Activated CD4-positive, alpha-beta T cell treated with anti-CD3 and anti-CD28 coated beads, Interleukin-2, amount 50 U/mL, for 16 hours (primary cell): Measurements from ENCODE around the gene KCNS1.
"Not testable (repeated sequence)": the region's sequence is repeated elsewhere in the genome, so short reads cannot be mapped to it uniquely, and the experiment has no call there.

Source experiments
- DNase-seq: peaks from one replicate; pipeline ENCODE4 v3.0.0-alpha.2; 2020

Gene KCNS1

DNA sequence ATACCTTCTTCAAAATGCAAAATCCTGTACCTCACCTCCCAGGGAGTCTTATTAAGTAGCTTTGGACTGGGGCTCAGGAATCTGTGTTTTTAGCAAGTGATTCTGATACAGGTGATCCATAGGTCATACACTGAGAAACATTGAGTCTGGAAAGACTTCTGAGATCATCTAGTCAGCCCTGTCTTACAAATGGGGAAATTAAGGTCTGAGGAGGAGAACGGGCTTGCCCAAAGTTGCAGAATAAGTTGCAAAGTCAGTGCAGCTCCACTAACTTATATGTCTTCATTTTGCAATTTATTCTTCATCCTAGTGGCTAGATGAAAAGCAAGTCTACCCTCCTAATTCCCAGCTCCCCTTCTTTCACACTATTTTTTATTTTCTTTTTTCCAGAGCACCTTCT is 28.9 kb downstream of the KCNS1 start:
- no peak for DNase-seq

DNA sequence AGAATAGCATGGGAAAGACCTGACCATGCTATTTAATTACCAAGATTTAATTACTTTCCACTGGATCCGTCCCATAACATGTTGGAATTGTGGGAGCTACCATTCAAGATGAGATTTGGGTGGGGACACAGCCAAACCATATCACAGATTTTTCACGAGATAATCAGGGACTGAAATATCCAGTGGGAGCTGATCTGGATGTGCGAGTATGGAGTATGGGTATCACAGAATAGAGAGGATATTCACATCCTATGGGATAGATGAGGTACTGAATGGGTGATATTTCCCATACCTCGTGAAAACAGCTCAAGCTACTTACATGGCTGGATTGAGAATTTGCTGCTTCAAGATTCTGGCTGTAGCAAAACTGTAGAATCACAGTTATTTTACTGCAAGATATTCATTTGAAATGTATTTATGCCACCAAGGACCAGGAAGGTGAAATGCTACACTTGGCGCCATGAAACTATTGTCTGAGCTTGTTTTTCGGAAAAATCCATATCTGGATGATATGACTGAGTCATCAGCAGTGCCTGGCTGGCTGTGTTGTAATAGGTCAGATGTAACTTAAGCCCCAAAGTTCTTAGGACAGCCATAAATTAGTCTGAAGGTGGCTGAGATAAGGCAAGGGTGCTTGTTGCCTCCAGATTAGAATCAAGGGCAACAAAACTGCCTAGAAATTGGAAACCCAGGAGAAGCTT is 29.8 kb downstream of the KCNS1 start:
- DNase-seq: no peak

DNA sequence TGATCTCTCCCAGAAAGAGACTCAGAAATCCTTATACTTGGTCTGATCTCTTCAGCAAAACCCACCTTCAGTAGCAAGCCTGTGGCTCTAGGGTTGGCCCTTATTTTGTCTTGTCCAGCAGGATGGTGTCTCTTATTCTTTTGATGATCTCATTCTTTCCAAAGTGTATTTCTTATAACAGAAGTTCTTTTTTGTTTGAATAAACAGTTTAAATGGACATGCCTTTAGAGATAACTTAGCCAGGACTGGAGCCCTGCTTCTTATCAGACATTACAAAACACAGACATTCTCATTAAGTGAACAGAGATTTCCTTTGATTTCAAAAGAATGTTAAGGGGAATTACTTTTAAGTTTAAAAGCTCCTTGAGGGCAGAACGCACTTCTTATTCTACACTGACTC is 31.7 kb downstream of the KCNS1 start:
- no peak for DNase-seq

DNA sequence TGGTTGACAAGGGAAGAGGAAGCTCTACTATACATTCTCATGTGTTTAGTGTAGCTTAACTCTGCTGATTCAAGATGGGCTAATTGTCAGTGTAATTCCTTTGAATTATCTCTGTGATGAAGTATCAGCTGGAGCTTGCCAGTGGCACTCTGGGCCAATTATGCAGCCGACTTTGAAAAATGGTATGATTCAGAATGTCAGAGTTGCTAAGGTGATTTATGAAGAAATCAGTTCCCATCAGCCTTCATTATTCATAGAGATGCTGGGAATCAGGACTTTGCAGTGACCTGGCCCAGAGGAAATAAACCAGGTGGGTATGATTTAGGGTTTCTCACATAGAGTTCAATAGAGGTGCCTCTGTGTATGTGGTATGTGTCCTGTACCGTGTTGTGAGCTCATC is 33.4 kb downstream of the KCNS1 start:
- DNase-seq: no peak

DNA sequence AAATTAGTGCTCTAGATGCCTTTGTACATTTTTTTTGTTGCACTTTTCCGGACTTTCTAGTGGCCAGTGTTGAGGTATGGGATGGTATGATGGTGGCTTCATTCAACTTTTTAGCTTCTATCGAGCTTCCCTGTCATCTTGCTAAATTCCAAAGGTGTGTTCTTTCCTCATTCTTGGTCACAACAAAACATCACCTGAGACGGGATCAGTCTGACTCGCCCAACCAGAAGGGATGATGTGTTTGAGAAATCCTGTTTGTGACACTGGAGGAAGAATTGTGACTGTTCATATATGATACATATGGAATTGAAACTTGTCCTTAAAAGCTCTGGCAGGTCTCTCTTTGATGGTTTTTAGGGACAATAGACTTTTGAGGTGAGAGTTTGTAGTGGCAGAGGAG is 33.8 kb downstream of the KCNS1 start:
- no peak for DNase-seq

DNA sequence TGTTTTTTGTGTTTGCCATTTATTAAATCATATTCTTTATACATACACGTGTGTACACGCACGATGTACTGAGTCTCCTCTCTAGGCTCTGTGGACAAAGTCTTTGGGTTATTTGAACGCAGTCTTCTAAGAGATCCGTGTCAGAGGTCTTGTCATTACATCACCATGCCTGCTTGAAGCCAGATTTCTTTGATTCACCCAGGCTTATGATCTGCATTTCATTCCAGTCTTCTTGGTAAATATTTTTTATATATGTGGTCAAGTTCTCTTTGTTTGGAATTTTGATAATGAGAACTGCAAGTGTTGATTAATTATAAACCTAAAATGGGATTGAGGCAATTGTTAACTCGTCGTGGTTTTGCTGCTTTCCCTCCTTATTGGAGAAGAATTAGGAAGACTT is 34.6 kb downstream of the KCNS1 start:
- DNase-seq: no peak

DNA sequence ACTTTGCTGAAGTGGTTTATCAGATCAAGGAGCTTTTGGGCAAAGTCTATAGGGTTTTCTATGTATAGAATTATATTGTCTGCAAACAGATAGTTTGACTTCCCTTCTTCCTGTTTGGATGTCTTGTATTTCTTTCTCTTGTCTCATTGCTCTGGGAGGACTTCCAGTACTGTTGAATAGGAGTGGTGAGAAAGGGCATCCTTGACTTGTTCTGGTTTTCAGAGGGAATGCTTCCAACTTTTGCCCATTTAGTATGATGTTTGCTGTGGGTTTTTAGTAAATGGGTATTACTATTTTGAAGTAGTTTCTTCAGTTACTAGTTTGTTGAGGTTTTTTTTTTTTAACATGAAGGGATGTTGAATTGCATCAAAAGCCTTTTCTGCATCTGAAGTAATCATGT is 36.1 kb downstream of the KCNS1 start:
- DNase-seq: no peak

DNA sequence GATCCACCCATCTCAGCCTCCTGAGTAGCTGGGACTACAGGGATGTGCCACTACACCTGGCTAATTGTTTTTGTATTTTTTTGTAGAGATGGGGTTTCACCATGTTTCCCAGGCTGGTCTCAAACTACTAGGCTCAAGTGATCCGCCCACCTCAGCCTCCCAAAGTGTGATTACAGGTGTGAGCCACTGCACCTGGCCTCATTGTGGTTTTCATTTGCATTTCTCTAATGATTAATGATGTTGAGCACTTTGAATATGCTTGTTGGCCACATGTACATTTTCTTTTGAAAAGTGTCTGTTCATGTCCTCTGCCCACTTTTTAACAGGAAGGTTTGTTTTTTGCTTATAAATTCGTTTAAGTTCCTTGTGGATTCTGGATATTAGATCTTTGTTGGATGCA is 37.8 kb downstream of the KCNS1 start:
- DNase-seq: not testable (repeated sequence)

DNA sequence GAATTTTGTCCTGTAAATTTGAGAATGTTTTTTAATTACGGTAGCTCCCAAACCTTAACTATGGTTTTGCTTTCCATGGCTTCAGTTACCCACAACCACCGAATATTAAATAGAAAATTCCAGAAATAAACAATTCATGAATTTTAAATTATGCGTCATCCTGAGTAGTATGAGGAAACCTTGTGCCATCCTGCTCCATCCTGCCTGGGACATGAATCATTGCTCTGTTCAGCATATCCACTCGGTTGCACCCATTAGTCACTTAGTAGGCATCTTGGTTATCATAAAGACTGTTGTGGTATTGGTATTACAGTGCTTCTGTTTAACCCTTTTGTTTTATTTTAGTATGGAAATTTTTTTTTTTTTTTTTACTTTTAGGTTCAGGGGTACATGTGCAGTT is 39.7 kb downstream of the KCNS1 start:
- DNase-seq: peak; percentile 21

DNA sequence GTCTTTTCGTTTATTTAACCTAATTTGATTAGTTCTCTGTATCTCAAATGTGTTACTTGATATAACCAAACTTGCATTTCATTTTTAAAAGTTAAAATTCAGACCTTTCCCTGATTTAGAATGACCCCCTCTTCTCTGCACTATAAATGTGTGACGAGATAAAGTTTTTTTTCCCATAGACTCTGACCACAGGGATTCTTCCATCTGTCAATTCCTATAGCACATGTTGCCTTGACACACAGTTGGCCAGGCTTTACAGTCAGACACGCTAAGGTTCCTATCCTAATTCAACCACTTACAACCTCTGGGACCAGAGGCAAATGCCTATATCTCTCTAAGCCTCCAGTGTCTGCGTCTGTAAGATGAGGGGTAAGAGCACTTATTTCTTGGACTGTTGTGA is 40.6 kb downstream of the KCNS1 start:
- DNase-seq: no peak

DNA sequence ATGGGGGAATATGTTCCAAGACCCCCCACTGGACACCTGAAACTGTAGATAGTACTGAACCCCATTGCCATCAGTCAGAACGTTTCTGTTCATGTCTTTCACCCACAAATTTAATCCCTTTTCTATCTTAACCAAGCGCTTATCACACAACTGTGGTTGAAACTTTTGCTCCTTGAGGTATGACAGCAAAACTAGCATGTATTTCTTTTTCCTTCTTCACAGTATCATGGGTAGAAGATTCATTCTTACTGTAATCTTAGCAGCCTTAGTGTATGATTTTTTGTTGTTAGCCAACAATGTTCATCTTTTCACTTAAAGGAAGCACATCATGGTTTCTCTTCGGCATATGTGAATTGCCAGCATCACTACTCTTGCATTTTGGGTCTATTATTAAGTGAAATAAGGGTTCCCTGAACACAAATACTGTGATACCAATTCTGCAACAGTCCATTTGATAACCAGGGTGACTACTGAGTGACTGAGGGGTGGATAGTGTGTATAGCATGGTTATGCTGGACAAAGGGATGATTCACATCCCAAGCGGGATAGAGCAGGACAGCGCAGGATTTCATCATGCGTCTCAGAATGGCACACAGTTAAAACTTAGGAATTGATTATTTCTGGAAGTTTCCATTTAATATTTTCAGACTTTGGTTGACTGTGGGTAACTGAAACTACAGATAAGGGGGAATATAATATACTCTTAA is 41.8 kb downstream of the KCNS1 start:
- DNase-seq: no peak

DNA sequence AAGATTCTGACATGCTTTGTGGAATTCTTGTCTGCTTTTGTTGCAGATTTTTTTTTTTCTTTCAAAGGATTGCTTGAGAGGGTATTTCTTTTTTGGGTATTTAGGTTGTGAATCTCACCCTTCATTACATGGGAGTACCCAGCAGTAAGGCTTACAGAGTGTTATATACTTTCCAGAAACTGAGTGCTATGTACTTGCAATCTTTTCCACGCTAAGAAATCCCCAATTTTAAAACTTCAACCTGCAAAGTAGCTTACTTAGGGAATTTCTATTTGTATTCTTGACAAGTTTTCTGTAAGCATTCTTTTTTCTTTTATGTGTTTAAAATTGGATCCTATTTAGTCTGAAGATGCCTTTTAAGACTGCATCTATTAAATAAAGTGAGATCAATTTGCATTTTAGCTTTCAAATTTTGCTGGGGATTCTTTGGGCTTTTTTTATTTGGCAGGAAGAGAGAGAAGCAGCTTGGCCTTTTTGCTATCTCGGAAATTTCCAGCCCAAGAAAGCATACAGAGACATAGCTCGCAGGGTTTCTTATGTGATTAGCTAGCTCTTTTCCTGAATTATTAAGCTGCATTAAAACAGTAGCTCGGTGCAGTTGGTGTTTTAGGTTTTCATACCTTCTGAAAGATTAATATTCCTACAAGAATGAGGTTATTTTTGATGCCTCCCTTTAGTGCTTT is 42.6 kb downstream of the KCNS1 start:
- DNase-seq: no peak

DNA sequence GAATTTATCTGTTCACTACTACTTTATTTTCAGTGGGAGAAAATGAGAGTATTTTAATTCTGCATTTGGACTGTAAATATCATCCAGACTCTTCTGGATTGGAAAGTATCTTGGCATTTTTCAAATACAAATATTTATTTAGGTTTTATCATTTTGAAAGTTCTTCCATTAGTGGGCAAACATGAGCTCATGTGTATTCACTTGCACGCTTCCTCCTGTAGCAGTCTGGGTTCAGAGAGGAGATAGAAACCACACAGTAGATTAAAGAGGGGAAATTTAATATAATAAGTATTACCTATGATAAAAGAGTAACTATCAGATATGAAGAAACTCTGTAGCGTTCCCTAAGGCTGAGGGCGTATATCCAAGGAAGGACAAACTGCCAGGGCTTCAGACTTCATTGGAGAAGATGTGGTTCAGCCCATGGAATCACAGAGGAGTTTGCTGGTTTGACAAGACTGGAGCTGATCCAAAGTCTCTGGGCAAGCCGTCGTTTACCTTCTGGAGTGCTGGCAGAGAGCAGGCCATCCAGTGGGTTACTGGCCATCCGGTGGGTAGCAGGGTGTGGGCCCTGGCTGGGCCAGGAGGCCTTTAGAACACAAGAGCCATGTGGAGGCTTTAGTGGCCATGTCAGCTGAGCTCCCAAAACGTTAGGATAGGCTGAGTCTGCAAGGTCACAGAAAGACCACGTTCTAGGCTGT is 44.3 kb downstream of the KCNS1 start:
- no peak for DNase-seq

DNA sequence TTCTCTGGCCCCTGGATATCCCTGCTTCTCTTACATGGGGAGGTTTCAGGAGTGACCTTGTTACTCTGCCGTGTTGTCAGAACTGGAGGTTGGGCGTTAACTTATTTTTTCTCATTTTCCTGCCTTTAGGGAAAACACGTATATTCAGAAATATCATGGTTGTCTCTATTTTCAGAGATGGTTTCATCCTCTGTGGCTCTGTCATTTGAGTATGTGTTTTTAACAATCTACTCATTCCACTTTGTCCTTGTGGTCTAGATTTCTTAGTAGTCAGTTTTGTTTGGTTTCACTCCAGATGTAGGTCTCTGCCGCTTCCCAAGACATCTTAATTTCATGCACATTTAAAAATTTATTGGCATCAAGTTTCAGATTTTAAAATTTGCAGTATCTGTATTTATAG is 45.9 kb downstream of the KCNS1 start:
- DNase-seq: peak; percentile 20

DNA sequence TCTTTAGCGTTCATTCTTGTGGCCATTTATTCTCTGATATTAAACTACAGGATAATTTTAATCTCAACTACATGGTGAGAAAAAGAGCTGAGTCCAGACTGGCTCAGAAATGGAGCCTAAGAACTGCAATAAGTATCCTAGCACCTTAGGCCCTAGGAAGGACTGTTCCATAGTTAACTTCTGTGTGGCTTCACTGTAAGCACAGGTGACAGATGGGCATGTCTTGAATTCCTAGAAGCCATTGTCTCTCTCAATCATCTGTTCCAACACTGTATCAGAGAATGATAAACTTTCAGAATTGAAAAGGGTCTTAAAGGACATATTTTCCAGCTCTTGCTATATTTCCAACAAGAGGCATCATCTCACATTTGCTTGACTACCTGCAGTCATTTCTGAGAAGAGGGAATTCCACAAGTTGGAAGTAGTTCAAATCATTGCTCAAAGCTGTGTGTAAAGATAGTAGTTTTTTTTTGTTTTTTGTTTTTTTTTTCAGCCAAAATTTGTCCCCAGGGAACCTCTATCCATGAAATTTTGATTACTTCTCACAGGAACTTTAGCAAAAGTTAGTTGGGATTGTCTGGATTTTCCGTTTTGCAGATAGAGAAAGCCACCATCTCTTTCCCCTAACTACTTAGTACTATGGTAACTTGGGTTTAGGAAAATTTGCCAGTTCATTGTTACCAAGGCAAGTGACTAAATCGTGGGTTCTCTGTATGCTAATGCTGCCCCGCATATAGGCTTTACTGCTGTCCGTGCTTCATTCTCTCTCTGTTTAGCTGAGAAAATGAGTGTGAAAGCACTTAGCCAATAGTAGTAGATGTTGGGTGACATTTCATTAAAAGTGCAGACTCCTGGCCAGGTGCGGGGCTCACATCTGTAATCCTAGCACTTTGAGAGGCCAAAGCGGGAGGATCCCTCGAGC is 47.2 kb downstream of the KCNS1 start:
- no peak for DNase-seq

DNA sequence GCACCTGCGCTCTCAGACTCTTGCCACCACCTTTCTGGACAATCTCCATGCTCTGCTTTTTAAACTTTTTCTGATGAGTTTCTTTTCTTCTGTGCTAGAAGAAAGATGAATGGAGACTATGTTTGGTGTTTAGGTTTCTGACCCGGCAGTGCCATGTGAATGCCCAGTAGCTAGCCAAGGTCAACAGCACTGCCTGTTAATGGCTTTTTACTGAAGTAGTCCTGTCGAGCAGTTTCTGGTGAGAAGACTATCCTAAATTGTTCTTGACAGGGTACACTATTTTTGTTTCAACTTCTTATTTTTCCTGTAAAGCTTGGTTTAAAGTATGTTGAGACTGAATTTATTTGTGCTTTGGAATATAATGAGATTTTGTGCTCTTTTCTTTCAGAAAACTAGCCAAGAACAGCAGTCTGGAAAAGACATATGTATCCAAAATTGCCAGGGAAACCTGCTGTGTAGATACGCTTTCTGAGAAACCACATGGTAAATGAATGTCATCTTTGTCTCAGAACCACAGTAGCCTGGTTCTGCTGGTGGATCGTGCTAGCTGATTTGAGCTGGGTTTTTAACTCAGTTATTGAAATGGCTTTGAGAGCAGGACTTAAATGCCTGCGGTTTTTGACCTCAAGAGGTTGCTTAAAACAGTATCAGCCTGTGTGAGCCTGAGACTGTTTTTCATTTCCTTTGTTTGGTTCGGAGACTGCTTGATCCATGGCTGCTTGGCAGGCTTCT is 48.1 kb downstream of the KCNS1 start:
- DNase-seq: peak; percentile 75

DNA sequence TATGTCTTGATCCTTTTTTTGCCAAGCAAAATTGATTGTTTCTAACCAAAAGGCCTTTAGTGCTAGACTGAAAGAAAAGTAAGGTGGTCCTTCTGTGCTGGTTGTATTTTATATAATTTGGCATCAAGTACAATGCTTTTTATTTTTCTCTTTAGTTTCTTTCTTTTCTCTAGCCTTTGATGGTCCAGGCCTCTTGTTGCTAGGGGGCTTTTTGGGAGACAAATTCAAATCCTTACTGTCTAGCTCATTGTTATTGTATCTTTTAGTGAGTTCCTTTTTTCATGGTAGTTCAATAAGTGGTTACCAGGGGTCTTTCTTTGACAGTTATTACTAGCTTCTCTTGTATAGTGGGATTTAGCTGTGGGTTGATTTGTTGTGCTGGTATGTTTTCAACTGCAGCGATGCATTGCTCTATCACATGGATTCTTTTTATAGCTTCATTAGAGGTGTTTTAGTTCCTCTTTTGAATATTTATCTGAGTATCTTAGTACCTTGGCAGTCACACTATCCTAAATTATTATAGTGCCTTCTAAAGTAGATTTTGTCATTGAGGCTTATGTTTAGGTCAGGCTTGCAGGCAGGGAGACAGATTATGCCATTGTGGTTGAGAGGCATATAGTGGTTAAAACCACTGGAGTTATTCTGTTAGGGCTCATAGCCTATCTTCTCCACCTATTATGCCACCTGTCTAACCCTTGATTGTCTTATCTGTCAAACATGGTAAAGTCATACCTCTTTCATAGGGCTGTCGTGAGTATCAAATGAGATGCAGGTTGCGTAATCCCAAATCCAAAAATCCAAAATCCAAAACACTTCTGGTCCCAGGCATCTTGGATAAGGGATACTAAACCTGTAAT is 49.5 kb downstream of the KCNS1 start:
- peak; percentile 26 for DNase-seq

DNA sequence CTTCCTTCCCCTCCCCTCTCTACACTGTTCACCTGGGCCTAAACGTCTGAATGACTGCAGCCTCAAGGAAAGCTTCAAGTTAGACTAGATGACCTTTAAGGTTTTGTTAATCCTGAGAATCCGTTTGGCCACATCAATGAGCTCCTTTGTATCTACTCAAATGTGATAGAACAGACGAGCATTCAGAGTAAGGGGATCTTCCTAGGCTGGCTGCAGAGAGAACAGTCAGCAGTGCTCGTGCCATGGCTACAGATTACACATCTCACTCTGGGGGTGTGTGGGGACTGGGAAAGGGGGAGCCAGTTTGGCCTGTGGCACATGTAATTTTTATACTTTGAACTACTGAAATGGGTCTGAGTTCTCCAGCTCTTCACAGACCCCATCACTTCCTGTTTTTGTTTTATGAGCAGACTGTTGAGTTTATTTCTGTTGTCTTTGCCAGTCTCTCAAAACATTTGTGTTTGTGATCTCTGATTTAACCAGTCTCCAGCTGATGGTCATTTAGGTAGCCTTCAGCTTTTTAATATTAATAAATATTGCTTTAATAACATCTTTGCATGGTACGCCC is 50.9 kb downstream of the KCNS1 start:
- DNase-seq: peak; percentile 29

DNA sequence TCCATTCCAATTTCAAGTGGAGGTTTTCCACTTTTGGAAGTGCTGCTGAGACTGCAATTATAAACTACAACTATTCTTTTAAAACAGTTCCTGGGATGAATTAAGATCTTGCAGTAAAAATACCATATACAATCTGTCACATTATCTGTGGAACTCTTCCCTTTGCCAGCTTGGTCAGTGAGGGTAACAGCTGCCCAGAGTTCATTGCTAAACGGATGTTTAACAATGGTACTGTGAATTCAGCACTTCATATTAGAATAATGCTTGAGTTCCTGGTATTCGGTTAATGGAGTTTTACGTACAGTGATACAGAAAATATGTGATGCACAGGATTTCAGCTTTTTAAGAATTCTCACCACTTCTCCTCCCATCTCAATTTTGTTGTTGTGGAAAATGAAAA is 51.5 kb downstream of the KCNS1 start:
- DNase-seq: no peak

DNA sequence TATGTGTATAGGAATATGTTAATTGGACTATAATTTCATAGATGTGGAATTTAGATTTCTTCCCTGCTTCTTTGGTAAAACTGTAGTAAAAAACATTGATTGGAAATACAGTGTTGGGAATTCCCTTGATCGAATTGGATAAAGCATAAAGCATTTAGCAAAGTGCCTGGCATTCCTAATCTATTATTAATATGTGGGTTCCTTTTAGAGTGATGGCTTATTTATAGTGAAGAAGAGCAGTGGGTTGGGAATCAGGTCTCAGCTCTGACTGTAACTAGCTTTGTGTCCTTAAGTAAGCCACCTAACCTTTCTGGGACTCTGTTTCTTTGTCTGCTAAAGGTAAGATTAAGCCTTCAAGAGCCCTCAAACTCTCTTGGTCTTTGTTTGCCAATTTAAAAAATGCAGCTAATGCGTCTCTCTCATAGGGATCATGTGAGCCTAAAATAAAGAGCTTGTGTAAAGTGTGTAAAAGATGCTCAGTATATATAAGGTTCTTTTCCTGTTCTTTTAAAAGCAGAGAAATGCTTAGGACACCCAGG is 53.3 kb downstream of the KCNS1 start:
- no peak for DNase-seq
